AG09309 (cell line): ENCODE data around the gene XBP1.

Experiments used
- DNase-seq: peaks from one replicate; pipeline ENCODE4 v3.0.0-alpha.2; 2010; ENCODE audit warnings: low read depth
- H3K4me3 ChIP-seq: 2 replicates; pipeline ENCODE4 v1.5.1; 2011; ENCODE audit warnings: mild to moderate bottlenecking, low read depth, low read length, moderate library complexity; ENCODE audit not compliant: control insufficient read depth
- CTCF ChIP-seq: IDR thresholded peaks from 2 replicates; pipeline ENCODE4 v1.5.1; 2011; ENCODE audit warnings: mild to moderate bottlenecking, low read depth, low read length, inconsistent platforms; ENCODE audit not compliant: insufficient read depth, control insufficient read depth; ENCODE audit errors: missing control alignments

XBP1 gene

GRCh38 chr22:28791841-28792490, 8.4 kb downstream of the XBP1 start:
- no peak for DNase-seq
- no peak overlapping the region for H3K4me3 ChIP-seq

DNA sequence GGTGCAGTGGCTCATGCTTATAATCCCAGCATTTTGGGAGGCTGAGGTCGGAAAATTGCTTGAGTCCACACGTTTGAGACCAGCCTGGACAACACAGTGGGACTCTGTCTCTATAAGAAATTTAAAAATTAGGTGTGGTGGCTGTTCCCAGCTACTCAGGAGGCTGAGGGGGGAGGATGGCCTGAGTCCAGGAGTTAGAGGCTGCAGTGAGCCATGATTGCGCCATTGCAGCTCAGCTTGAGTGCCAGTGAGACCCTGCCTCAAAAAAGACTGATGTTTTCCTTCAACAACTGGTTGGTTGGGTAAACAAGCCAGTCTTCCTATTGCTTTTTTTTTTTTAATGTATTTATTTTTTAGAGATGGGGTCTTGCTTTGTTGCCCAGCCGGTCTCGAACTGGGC, 9.2 kb downstream of the XBP1 start:
- DNase-seq: no peak
- no peak overlapping the region for H3K4me3 ChIP-seq
- no peak for TF ChIP-seq CTCF

More at GRCh38 chr22:28791841-28792490, 8.4 kb downstream of the XBP1 start:
- TF ChIP-seq CTCF: no peak

DNA sequence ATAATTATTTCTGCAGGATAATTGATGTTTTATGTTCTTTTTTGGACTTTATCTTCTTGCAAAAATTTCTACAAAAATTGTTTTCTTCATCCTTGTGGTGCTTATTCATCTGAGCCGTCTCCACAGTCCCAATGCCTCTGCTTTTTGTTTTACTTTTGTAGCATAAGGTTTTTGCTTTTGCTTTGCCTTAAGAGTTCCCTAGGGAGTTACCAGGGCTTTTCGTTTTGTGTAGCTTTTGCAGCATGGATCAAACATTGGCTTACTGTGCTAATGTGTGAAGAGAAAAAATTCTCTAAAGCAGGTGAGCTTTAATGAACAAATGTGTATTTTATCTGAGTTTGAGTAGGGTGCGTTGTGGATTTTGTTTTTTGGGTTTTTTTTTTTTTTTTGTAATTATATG, 11.8 kb downstream of the XBP1 start:
- no peak for DNase-seq
- no peak overlapping the region for H3K4me3 ChIP-seq
- no peak for TF ChIP-seq CTCF

DNA sequence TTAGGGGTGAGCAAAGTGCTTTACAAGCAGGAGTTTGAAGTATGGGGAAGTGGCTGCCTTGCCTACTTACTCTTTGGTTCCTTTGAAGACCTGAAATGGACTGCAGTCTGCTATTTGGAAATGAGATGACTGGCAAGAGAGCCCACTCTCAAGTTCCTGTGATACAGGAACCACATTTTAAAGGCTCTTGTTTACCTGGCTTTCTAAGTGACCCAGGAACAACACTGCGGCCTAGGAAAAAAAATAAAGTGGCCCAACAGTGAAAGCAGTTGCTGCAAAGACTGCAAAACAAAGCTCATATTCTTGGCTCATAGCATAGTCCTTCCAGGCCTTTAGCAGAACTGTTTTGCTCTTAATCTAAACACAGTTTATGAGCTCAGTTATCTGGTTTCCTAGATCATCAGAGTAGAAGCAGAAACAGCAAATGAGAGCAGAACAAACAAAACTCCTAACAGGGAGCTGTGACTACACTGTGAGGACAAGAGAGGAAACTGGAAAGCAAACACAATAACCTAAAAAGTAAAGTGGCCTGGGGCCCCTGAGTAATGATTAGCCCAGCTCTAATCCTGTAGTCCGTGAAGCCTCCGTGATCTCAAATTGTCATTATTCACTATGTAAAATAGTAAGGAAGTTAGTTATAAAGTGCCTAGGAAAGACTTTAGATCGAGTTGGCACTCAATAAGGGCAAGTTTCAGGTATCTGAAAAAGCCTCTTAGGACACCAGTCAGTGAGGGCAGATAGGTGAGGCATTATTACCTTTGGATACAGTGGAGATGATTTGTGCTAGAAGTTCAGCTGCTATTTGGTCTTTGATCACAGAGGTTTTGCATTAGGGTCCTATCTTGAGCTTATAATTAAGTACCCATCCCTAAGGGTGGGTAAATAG, 16.3 kb downstream of the XBP1 start:
- DNase-seq: no peak
- no peak for TF ChIP-seq CTCF
- H3K4me3 ChIP-seq: no peak overlapping the region

- no peak for TF ChIP-seq CTCF
Observed at GRCh38 chr22:28780296-28780695, 20.1 kb downstream of the XBP1 start.

DNA sequence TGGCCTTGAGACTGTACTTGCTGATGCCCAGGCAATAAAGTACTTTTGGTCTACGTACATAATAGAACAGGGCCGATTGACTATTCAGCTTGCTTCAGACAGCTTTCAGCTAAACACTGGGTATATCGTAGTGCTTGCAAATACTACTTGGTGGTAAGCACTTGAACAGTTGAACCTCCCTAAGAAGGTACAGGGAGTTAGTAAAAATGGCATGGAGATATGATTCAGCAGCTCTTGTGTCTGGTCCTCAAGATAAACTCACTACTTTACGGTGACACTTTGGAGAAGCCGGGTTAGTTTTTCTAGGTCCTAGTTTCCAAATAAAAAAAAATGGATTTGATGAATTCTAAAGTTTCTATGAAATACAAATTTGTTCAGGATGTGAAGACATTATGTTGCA, 20.5 kb downstream of the XBP1 start:
- DNase-seq: no peak
- TF ChIP-seq CTCF: no peak
- no peak overlapping the region for H3K4me3 ChIP-seq

More at GRCh38 chr22:28780296-28780695, 20.1 kb downstream of the XBP1 start:
- H3K4me3 ChIP-seq: no peak overlapping the region
- no peak for DNase-seq

- no peak for TF ChIP-seq CTCF
- no peak overlapping the region for H3K4me3 ChIP-seq
- DNase-seq: no peak
Observed at GRCh38 chr22:28774378-28774777, 26.0 kb downstream of the XBP1 start.
